BE2C (cell line): ENCODE results near the gene EXT2.

Experiments used
- DNase-seq: peaks from one replicate; pipeline ENCODE4 v3.0.0-alpha.2; 2020
- H3K27me3 ChIP-seq: fragments of 250-450 bp; sonication (Bioruptor Pico); 2 replicates; pipeline ENCODE4 v1.5.1; 2020; ENCODE audit warnings: mild to moderate bottlenecking
- H3K36me3 ChIP-seq: fragments of 250-450 bp; sonication (Bioruptor Pico); 2 replicates; pipeline ENCODE4 v1.5.1; 2020; ENCODE audit warnings: mild to moderate bottlenecking
- H3K4me1 ChIP-seq: fragments of 250-450 bp; sonication (Bioruptor Pico); 2 replicates; pipeline ENCODE4 v1.5.1; 2020
- H3K4me3 ChIP-seq: 2 replicates; pipeline ENCODE4 v1.5.1; 2011; ENCODE audit warnings: low read depth, low read length
- H3K9me3 ChIP-seq: fragments of 250-450 bp; sonication (Bioruptor Pico); 2 replicates; pipeline ENCODE4 v1.5.1; 2020
- TF ChIP-seq, protein P1 (sequence below): IDR thresholded peaks from 2 replicates; pipeline ENCODE4 v1.5.1; 2012; ENCODE audit warnings: mild to moderate bottlenecking, low read depth, low read length

Gene EXT2

DNA sequence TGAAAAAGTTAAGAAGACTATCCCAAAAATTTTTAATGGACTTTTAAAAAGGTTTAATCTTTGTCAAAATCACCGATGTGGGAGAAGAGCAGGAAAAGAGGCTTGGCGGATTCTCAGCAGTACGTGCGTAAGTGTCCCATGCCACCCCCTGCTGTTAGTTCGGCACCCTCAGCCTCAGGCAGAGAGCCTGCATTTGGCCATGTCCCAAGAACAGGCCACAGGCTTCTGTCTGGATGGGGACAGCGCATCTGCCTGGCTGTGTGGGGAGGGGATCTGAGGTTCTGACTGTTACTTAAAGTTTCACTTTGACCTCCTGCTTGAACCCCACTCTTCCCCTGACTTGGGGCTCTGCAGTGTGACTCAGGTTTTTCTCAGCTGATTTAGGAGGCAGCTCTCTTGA, 35.3 kb downstream of the EXT2 start:
- no peaks in the 10 kb centered on the region for H3K9me3 ChIP-seq
- no peaks in the 10 kb centered on the region; the same call in none of the 2 replicates for H3K36me3 ChIP-seq
- no peak overlapping the region for H3K4me3 ChIP-seq
- no peaks in the 10 kb centered on the region for H3K4me1 ChIP-seq
- no peaks in the 10 kb centered on the region for H3K27me3 ChIP-seq
- TF ChIP-seq, protein P1, sequence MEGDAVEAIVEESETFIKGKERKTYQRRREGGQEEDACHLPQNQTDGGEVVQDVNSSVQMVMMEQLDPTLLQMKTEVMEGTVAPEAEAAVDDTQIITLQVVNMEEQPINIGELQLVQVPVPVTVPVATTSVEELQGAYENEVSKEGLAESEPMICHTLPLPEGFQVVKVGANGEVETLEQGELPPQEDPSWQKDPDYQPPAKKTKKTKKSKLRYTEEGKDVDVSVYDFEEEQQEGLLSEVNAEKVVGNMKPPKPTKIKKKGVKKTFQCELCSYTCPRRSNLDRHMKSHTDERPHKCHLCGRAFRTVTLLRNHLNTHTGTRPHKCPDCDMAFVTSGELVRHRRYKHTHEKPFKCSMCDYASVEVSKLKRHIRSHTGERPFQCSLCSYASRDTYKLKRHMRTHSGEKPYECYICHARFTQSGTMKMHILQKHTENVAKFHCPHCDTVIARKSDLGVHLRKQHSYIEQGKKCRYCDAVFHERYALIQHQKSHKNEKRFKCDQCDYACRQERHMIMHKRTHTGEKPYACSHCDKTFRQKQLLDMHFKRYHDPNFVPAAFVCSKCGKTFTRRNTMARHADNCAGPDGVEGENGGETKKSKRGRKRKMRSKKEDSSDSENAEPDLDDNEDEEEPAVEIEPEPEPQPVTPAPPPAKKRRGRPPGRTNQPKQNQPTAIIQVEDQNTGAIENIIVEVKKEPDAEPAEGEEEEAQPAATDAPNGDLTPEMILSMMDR = peak; percentile 36
- peak; percentile 46 for DNase-seq

DNA sequence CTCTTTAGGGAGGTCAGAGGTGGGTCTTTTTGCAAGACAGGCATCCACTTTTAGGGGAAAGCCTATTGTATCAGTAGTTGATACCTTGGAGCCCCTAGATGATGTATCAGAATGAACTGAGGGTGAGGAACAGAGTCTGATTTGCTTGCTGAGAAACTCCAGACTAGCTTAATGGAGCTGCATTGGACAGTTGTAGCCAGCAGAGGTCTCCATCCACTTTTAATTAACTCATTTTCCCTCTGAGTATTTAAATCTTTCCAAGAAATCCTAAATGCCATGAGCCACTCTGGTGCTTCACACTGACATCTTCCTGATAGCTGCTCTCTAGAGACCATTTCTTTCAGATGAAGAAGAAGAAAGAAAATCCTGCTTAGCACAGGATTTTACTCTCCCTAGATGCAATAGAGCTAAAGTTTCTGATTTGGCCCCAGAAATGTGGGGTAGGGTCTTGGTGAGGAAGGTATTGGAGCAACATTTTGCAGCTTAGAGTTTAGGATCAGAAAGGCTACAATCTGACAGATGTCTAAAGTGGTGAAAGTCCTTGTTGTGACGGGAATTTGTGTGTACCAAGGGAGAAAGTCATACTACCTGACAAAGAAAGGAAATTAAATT, 38.0 kb downstream of the EXT2 start:
- peak; percentile 5 for DNase-seq
- TF ChIP-seq, protein P1 = peak; percentile 50
- H3K36me3 ChIP-seq = no peaks in the 10 kb centered on the region

DNA sequence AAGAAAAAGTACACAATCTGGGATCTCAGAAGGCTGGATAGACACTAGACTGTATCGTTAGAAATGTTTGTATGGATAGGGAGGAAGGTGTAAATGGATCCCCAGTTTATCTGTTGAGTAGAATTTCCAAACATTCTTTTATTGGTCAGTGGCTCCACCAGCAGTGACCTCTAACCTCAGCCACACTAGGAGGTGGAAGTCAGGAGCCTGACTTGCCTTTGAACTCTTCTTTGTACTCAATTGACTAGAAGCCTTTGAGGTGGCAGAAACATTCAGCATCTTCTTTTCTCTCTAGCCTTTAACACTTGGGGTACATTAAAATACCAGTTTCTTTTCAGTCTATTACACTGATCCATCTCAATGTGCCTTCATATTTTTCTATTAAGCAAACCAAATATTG, 39.1 kb downstream of the EXT2 start:
- Histone ChIP-seq H3K4me1 (no peaks in the 10 kb centered on the region), H3K4me3 (no peak overlapping the region), H3K27me3 (no peaks in the 10 kb centered on the region), H3K9me3 (no peaks in the 10 kb centered on the region), H3K36me3 (no peaks in the 10 kb centered on the region)
- DNase-seq = no peak
- TF ChIP-seq, protein P1 = no peak

More for the DNA sequence above, 38.0 kb downstream of the EXT2 start:
- Histone ChIP-seq H3K4me3 (no peak overlapping the region), H3K4me1 (no peaks in the 10 kb centered on the region), H3K27me3 (no peaks in the 10 kb centered on the region), H3K9me3 (no peaks in the 10 kb centered on the region)

DNA sequence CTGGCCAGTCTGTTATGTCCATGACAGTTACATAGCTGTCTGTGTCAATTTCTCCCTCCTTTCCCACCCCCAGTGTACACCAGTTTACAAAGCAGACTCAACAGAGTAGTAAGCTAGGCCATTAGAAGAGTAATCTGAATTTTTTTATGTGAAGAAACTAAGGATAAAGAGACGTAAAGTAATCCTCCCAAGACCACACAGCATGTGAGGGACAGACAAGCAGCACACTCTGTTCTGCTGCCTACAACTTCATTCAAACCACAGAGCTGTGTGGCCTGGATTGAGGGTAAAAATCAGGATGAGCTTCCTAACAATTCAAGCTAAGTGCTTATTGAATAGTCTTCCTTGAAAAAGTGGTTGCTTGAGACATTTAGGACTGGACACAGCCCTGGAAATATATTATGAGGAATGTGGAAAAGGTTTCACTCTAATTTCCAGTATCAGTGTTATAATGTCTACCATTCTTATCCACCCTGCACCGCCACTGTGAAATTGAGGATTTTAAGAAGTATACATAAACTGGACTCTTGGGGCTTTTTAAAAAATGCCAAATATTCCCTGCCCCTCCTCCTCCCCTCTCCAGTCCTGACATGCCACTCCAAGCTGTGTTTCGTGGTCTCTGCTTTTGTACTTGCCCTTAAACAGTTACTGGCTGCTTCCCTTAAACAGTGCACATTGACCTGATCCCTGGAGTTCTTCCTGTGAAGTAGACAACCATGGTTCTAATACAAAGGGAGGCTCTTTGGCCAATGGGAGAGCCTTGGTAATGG, 40.9 kb downstream of the EXT2 start:
- Histone ChIP-seq H3K4me1 (no peaks in the 10 kb centered on the region), H3K4me3 (no peak overlapping the region), H3K9me3 (no peaks in the 10 kb centered on the region), H3K27me3 (no peaks in the 10 kb centered on the region), H3K36me3 (no peaks in the 10 kb centered on the region)
- DNase-seq = no peak
- TF ChIP-seq, protein P1 = no peak

DNA sequence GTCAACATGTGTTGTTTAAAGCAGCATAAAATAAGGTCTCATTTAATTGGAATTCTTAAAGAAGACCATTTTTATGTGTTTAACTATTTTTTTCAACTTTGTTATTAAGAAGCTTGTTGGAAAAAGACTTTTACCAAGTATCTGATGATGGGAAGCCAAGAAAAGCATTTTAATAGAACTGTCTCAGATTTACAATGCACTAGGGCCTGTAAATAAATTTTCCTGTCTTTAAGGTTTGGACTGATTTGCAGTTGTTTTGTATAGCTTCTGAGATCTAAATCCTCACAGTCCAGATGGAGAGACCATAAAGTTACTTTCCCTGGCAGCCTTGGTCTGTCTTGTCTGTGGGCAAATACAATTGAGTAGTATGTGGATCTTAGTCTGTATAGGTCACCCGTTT, 41.6 kb downstream of the EXT2 start:
- H3K36me3 ChIP-seq = no peaks in the 10 kb centered on the region
- no peaks in the 10 kb centered on the region for H3K4me1 ChIP-seq
- TF ChIP-seq, protein P1 = no peak
- DNase-seq = no peak
- no peak overlapping the region for H3K4me3 ChIP-seq
- no peaks in the 10 kb centered on the region for H3K9me3 ChIP-seq
- H3K27me3 ChIP-seq = no peaks in the 10 kb centered on the region

DNA sequence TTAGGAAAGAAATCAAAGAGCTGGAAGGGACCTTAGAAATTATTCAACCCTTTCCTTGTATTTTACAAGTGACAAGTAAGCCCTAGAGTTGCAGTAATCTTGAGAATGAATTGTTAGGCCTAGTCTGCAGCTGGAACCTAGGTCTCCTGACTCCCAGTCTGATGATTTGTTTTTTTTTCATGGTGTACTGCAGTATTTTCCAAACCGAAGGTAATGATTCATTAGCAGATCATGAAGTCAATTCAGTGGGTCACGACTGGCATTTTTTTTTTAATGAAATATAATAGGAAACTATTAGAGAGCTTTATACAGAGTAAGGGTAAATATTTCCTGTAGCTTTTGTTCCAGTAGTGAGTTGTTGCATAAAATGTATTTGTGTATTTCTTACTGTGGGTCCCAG, 42.8 kb downstream of the EXT2 start:
- H3K36me3 ChIP-seq = no peaks in the 10 kb centered on the region
- no peaks in the 10 kb centered on the region for H3K27me3 ChIP-seq
- no peak for DNase-seq
- TF ChIP-seq, protein P1 = no peak
- no peaks in the 10 kb centered on the region for H3K9me3 ChIP-seq
- H3K4me3 ChIP-seq = no peak overlapping the region
- no peaks in the 10 kb centered on the region for H3K4me1 ChIP-seq
